Measurements from ENCODE around the gene GPR52.

GPR52 gene

DNA sequence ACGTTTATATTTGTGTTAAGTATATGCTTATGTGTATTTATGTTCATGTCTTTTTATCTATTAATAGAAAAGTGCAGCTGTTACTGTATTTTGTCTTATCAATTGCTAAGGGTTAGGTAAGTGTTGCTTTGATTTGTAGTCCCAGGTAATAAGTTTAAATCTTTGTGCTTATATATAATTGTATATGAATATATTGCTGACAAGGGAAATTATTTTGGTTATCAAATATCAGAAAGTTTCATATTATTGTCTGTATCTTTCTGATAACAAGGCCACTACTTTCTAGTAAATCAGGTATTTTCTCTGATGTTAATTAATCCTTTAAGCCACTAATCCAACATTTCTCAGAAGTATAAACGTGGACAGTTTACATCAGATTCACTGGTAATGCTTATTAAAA is 21.3 kb downstream of the GPR52 start:
- DNase-seq = no peak

DNA sequence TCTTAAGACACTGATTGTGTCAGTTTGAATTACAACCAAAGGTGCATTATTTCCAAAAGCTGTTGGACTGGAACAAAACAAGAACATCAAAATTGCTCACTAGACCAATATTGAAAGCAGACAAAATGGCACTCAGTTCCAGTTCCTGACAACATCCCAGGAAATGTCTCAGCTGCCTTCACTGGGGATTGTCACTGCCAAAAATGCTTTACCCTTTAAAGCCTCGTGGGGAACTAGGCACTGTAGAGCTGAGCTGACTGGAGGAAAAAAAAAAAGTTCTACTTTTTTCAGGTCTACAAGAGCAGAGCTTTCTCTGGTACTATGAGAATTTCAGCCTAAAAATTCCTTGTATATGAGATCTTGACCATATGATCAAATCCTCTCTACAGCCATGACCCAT is 21.9 kb downstream of the GPR52 start:
- DNase-seq = no peak

- DNase-seq = no peak
These were observed 31.5 kb downstream of the GPR52 start for GRCh38 chr1:174479281-174479680.

GRCh38 chr1:174480324-174480723 is 32.6 kb downstream of the GPR52 start:
- DNase-seq = no peak

GRCh38 chr1:174491606-174492005 is 43.8 kb downstream of the GPR52 start:
- no peak for DNase-seq

GRCh38 chr1:174497478-174497877 is 49.7 kb downstream of the GPR52 start:
- no peak for DNase-seq

Data from GF-D8 (cell line).